Natural killer cell (primary cell): Measurements from ENCODE around the gene PDGFRB. TPM values are rescaled to one million over a fixed set of nuclear protein-coding genes. Genes with fewer than 3 reads are reported as not detected.
A peak's percentile ranks its signal among the peaks of the same experiment; 100 is the strongest.

Experiments used
- ATAC-seq, 3 donors: fragments of 150-1000 bp in 2 of 3; fragments of 200-7000 bp in 1 of 3; cut with Tn5 transposase; 1 replicate in 1 of 3; 2 replicates in 2 of 3; pipeline ENCODE4 v1.10.0; 2021; ENCODE audit warnings: mild to moderate bottlenecking in 2 of 3, moderate library complexity in 2 of 3
- DNase-seq, 2 donors: peaks; one replicate each; pipeline versions ENCODE4 v3.0.0 to v3.0.0-alpha.2; 2013 to 2021; ENCODE audit warnings: mixed read lengths in 1 of 2
- H3K27ac ChIP-seq: one replicate; pipeline ENCODE4 v1.5.1; 2013; ENCODE audit warnings: mild to moderate bottlenecking, low read length
- H3K27me3 ChIP-seq: one replicate; pipeline ENCODE4 v1.6.1; 2013; ENCODE audit warnings: low read length; ENCODE audit not compliant: control insufficient read depth, insufficient read depth
- H3K36me3 ChIP-seq: one replicate; pipeline ENCODE4 v1.6.1; 2013; ENCODE audit warnings: low read length; ENCODE audit not compliant: control insufficient read depth, insufficient read depth
- H3K4me1 ChIP-seq: one replicate; pipeline ENCODE4 v1.6.1; 2013; ENCODE audit warnings: low read length; ENCODE audit not compliant: control insufficient read depth, insufficient read depth
- H3K4me3 ChIP-seq: one replicate; pipeline ENCODE4 v1.5.1; 2013; ENCODE audit warnings: low read length
- H3K9me3 ChIP-seq: one replicate; pipeline ENCODE4 v1.6.1; 2013; ENCODE audit warnings: low read length; ENCODE audit not compliant: control insufficient read depth, insufficient read depth
- H3K27ac Mint-ChIP-seq, 2 donors: one replicate each; pipeline ENCODE4 v1.8.0; 2022; ENCODE audit warnings: mild to moderate bottlenecking in 2 of 2, mixed read lengths in 2 of 2, moderate library complexity in 1 of 2
- H3K27me3 Mint-ChIP-seq, 2 donors: one replicate each; pipeline ENCODE4 v1.8.0; 2022; ENCODE audit warnings: low read depth in 2 of 2, mixed read lengths in 2 of 2
- H3K36me3 Mint-ChIP-seq: one replicate; pipeline ENCODE4 v1.8.0; 2022; ENCODE audit warnings: mixed read lengths
- H3K4me1 Mint-ChIP-seq, 2 donors: one replicate each; pipeline ENCODE4 v1.8.0; 2022; ENCODE audit warnings: mixed read lengths in 2 of 2
- H3K4me3 Mint-ChIP-seq: one replicate; pipeline ENCODE4 v1.8.0; 2022; ENCODE audit warnings: mild to moderate bottlenecking, moderate library complexity, mixed read lengths
- H3K9me3 Mint-ChIP-seq, 2 donors: one replicate each; pipeline ENCODE4 v1.8.0; 2022; ENCODE audit warnings: mixed read lengths in 2 of 2
- WGBS: methylation state at CpG from one replicate; pipeline ENCODE4 v1.1.7; 2013; ENCODE audit warnings: missing lambda C conversion rate; ENCODE audit not compliant: insufficient coverage; 5-methylcytosine and 5-hydroxymethylcytosine counted together
- intact Hi-C: fragments of 100-400 bp; cut with micrococcal nuclease; formaldehyde crosslinking; loops from one replicate; pipeline ENCODE4 v1.14.2; 2022
- total RNA-seq, 4 donors: library from RNA; stranded (reverse); fragments of 120-200 nt in 1 of 4; gene quantifications; one replicate each; pipeline versions ENCODE4 v1.2.3 to v1.2.4, GENCODE V29; 2013 to 2022
- TF ChIP-seq, protein P1 (sequence below): fragments of 200-600 bp; IDR thresholded peaks from one replicate; pipeline ENCODE4 v1.8.0; 2022; ENCODE audit warnings: antibody characterized with exemption

PDGFRB gene
- total RNA-seq, 3 donors from 2014 or later (not counting 1 experiment from before 2014, with no cell fraction given): 44.8 to 93.1 (median 61.6) TPM

DNA sequence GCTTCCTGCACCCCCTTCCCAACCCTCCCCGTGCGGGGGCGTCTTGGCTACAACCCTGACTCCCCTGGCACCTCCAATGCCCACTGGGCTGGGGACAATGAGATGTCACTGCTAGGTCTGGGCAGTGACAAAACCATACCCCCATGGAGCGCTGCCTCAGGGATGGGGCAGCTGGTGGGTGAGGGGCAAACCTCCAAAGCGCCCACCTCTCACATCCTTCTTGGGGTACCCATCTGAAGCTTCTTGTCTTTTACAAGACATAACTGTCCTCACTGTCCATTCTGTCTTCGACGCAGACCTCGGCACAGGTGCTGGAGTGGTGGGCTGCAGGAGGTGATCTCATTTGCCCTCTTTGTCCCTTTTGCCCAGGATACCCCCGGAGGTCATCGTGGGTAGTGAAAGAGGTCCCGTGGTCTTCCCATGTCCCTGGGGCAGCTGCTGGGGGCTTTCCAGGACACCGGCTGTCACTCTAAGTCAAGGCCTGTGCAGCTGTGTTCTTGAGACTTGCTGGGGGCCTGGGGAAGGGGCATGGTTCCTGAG is 41.5 kb downstream of the PDGFRB start:
- H3K9me3 Mint-ChIP-seq: no peaks in the 10 kb centered on the region
- intact Hi-C loops: no loop called here
- no peak overlapping the region for H3K27ac Mint-ChIP-seq
- no peak for DNase-seq
- WGBS: 87% methylated on average over 11 of the region's 12 CpGs
- no peaks in the 10 kb centered on the region for H3K36me3 Mint-ChIP-seq
- ATAC-seq: no peak
- no peak overlapping the region for H3K4me3 ChIP-seq
- peaks cover 0 to 10% of the 10 kb centered on the region in 2 donors for H3K27me3 Mint-ChIP-seq
- no peaks in the 10 kb centered on the region for H3K9me3 ChIP-seq
- H3K4me3 Mint-ChIP-seq: no peak overlapping the region
- no peaks in the 10 kb centered on the region for H3K27me3 ChIP-seq
- H3K27ac ChIP-seq: no peak overlapping the region
- H3K36me3 ChIP-seq: no peaks in the 10 kb centered on the region
- TF ChIP-seq, protein P1, sequence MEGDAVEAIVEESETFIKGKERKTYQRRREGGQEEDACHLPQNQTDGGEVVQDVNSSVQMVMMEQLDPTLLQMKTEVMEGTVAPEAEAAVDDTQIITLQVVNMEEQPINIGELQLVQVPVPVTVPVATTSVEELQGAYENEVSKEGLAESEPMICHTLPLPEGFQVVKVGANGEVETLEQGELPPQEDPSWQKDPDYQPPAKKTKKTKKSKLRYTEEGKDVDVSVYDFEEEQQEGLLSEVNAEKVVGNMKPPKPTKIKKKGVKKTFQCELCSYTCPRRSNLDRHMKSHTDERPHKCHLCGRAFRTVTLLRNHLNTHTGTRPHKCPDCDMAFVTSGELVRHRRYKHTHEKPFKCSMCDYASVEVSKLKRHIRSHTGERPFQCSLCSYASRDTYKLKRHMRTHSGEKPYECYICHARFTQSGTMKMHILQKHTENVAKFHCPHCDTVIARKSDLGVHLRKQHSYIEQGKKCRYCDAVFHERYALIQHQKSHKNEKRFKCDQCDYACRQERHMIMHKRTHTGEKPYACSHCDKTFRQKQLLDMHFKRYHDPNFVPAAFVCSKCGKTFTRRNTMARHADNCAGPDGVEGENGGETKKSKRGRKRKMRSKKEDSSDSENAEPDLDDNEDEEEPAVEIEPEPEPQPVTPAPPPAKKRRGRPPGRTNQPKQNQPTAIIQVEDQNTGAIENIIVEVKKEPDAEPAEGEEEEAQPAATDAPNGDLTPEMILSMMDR: no peak
- H3K4me1 ChIP-seq: peaks cover 11% of the 10 kb centered on the region
- peaks cover 12 to 15% of the 10 kb centered on the region in 2 donors for H3K4me1 Mint-ChIP-seq

DNA sequence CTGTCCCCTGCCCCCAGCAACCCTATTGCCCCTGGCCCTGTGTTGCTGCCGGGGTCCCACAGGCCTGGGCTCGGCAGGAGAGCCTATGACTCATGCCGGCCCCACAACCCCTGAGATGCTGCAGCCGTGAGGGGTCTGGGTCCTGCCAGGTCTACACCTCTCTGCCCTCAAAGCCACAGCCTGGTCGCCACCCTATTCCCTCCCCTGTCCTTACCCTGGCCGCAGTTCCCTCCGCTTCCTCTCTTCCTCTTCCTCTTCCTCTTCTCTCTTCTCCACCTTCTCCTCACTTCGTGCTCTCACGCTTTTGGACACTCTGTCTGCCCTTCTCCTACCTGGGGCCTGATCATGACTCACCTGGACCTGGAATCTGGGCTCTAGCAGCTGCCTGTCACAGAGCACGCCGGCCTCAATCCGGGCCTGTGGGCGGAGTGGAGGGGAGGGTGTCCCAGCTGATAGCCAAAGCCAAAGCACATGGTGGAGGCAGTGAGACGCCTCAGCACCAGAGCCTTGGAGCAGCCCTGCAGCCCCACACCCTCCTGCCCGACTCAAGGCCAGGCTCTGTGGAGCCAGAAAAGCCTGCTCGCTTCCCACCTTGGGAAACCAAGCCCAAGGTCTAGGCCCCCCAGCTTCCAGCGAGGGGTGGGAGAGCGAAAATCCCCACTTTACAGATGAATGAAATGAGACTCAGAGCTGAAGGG is 42.4 kb downstream of the PDGFRB start:
- no peaks in the 10 kb centered on the region for H3K36me3 Mint-ChIP-seq
- Histone ChIP-seq H3K9me3 (no peaks in the 10 kb centered on the region), H3K4me3 (no peak overlapping the region), H3K36me3 (no peaks in the 10 kb centered on the region), H3K4me1 (peaks cover 11% of the 10 kb centered on the region), H3K27ac (no peak overlapping the region), H3K27me3 (no peaks in the 10 kb centered on the region)
- WGBS: 69% methylated on average over 18 of the region's 18 CpGs
- H3K4me3 Mint-ChIP-seq: no peak overlapping the region
- DNase-seq (no peak), ATAC-seq (no peak)
- peaks cover 0 to 11% of the 10 kb centered on the region in 2 donors for H3K27me3 Mint-ChIP-seq
- peak overlapping the region in 1 of 2 donors; percentile 19 for H3K27ac Mint-ChIP-seq
- intact Hi-C loops: no loop called here
- no peaks in the 10 kb centered on the region for H3K9me3 Mint-ChIP-seq
- TF ChIP-seq, protein P1: no peak
- peaks cover 12 to 15% of the 10 kb centered on the region in 2 donors for H3K4me1 Mint-ChIP-seq

- Mint-ChIP-seq H3K4me3 (no peak overlapping the region), H3K27ac (peak overlapping the region in 1 of 2 donors; percentile 21), H3K36me3 (no peaks in the 10 kb centered on the region), H3K27me3 (peaks cover 0 to 13% of the 10 kb centered on the region in 2 donors), H3K9me3 (no peaks in the 10 kb centered on the region), H3K4me1 (peaks cover 12 to 15% of the 10 kb centered on the region in 2 donors)
- peaks cover 11% of the 10 kb centered on the region for H3K4me1 ChIP-seq
- DNase-seq: no peak
- TF ChIP-seq, protein P1: no peak
- H3K36me3 ChIP-seq: no peaks in the 10 kb centered on the region
- no peak overlapping the region for H3K4me3 ChIP-seq
- H3K9me3 ChIP-seq: no peaks in the 10 kb centered on the region
- WGBS: 78% methylated on average over 6 of the region's 6 CpGs
- no peaks in the 10 kb centered on the region for H3K27me3 ChIP-seq
- no peak for ATAC-seq
- H3K27ac ChIP-seq: no peak overlapping the region
- intact Hi-C loops: no loop called here
Observed at GRCh38 chr5:150112201-150113046, 43.2 kb downstream of the PDGFRB start.
